HG03520 (cell line): ENCODE results near the gene LTA.
A peak's percentile ranks its signal among the peaks of the same experiment; 100 is the strongest.

Source experiments
- ATAC-seq: cut with Tn5 transposase; IDR thresholded peaks from one replicate; pipeline ENCODE4 v1.9.1; 2021; ENCODE audit warnings: mild to moderate bottlenecking, moderate library complexity; ENCODE audit not compliant: unreplicated experiment

Gene LTA

DNA sequence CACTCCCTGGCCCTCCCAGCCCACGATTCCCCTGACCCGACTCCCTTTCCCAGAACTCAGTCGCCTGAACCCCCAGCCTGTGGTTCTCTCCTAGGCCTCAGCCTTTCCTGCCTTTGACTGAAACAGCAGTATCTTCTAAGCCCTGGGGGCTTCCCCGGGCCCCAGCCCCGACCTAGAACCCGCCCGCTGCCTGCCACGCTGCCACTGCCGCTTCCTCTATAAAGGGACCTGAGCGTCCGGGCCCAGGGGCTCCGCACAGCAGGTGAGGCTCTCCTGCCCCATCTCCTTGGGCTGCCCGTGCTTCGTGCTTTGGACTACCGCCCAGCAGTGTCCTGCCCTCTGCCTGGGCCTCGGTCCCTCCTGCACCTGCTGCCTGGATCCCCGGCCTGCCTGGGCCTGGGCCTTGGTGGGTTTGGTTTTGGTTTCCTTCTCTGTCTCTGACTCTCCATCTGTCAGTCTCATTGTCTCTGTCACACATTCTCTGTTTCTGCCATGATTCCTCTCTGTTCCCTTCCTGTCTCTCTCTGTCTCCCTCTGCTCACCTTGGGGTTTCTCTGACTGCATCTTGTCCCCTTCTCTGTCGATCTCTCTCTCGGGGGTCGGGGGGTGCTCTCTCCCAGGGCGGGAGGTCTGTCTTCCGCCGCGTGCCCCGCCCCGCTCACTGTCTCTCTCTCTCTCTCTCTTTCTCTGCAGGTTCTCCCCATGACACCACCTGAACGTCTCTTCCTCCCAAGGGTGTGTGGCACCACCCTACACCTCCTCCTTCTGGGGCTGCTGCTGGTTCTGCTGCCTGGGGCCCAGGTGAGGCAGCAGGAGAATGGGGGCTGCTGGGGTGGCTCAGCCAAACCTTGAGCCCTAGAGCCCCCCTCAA, at the start of gene LTA:
Gene LTA (plus strand): TSS at position 249 of the 871 bp plus-strand sequence. CDS start 454 bp downstream, at position 703.
- ATAC-seq: peak; percentile 39

DNA sequence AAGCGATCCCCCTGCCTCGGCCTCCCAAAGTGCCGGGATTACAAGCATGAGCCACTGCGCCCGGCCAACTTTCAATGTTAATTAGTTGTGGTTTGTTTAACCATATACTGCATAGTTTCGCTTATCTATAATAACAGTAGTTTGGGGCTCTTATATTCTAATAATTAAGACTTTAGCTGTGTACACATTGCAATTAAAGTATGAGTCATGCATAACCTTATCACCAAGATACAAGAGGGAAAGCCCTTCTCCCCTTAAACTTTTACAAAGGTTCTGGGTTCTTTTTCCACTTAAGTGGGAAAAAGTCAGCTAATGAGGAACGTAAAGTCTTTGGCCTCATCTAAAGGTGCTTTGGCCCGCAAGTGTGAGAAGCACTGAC, 46.5 kb upstream of the LTA start:
- ATAC-seq: no peak

GRCh38 chr6:31525932-31526591, 46.0 kb upstream of the LTA start:
- ATAC-seq: no peak

DNA sequence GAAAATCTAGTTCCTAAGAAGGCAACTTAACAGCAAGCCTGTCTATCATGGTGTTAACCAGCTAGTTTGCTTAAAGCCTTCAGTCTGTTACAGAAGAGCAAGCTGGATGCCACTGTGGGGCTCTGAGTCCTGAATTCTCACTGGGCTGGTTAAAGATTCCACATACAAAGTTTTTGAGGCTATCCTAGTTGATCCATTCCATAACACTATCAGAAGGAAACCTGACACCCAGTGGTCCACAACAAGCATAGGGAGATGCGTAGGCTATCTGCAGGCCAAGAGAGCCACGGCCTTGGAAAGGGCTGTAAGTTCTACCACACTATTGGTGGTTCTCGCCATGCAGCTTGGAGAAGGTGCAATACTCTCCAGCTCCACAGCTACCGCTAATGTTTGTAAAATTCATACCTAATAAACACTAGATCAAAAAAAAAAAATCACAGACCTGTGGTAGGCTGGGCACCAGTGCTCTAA, 43.7 kb upstream of the LTA start:
- ATAC-seq: no peak

DNA sequence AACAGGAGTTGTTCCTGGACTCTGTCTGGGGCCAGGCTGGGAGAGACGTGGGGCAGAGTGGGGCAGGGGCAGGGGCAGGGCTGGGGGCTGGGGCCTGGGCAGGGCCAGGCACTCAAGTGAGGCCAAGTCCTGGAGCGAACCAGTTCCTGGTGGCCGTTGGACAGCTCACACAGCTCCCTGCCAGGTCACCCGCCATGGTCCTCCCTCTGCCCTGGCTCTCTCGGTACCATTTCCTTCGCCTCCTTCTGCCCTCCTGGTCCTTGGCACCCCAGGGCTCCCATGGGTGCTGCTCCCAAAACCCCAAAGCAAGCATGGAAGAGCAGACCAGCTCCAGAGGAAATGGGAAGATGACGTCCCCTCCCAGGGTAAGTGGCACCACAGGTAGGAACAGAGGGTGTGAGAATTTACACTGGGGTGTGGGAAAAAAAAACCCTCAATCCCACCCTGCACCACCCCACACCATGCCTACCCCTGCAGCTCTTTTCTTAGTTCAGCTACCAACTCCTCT, 43.2 kb upstream of the LTA start, which contains the start of gene MCCD1:
Gene MCCD1 (plus strand): TSS at position 142 of the 508 bp plus-strand sequence. CDS start 53 bp downstream, at position 195.
- ATAC-seq: no peak

DNA sequence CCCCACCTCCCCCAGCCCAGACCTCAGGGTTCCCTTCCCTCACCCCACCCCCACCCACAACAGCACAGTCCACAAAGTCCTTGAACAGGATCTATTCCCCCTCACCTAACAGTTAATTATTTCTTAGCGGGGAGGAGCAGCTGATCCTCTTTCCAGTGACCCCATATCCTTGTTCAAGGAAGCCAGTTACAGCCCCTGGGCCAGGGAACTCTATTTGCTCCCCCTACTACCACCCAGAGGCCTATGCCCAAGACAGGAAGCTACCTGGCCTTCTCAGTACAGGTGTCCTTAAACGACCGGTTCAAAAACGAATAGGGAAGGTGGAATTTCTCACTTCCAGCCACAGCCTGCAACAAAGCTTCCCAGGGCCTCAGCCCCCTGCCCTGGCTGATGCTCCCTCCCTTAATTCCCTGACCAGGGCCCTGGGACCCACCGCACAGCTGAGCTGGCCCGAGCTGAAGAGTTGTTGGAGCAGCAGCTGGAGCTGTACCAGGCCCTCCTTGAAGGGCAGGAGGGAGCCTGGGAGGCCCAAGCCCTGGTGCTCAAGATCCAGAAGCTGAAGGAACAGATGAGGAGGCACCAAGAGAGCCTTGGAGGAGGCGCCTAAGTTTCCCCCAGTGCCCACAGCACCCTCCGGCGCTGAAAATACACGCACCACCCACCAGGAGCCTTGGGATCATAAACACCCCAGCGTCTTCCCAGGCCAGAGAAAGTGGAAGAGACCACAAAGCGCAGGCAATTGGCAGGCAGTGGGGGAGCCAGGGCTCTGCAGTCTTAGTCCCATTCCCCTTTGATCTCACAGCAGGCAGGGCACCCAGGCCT, 42.5 kb upstream of the LTA start:
- ATAC-seq: no peak

GRCh38 chr6:31530659-31531058, 41.4 kb upstream of the LTA start:
- no peak for ATAC-seq

DNA sequence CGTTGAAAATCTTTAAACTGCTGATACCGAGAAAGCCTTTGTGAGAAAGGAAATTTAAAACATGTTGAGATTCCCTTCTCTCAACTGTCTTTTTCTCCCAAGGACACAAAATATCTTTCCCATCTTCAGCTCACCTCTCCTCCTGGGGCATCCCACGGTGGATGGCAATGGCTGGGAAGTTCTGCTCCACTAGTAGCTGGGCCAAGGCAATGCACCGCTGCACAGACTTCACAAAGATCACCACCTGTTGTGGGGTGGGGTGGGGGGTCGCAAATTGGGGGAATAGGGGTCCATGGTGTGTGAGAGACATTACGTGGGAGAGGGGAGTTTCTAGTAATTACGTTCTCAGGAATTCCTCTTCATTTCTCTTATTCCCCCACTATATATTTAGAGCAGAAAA, 40.9 kb upstream of the LTA start:
- ATAC-seq: no peak

- no peak for ATAC-seq
Observed at GRCh38 chr6:31531771-31532643, 40.1 kb upstream of the LTA start.

DNA sequence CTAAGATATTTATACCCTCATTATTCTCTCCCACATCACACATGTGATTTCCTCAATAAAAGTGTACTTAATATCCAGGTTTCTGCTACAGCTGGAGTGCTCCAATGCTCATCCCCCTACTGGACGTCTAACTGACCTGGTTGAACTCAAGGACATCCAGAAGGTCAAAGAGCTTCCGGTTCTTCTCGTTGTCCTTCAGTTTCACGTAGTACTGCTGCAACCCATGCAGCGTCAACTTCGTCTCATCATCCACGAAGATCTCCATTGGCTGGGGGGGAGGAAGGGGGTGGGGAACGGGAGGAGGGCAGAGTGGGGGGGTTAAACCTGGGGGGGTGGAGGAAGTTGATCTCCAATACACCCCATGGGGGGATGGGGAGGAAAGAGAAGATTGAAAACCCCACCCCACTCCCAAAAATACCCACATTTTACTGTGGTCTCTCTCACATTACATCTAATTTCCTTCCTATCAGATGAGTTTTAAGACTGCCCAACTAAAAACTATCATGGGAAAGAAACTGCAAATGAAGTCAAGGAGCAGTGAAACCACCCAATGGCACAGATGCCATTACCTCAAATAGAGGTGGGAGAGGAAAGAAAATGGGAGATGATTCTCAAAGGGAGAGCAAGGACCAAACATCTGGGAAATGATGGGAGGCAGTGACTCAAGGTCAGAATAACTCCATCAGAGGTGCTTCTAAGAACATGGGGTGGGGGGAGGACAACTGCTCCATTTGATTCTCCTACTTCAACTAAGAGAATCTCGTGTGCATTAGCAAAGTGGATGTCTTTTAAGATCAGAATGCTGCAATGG, 39.2 kb upstream of the LTA start:
- no peak for ATAC-seq

DNA sequence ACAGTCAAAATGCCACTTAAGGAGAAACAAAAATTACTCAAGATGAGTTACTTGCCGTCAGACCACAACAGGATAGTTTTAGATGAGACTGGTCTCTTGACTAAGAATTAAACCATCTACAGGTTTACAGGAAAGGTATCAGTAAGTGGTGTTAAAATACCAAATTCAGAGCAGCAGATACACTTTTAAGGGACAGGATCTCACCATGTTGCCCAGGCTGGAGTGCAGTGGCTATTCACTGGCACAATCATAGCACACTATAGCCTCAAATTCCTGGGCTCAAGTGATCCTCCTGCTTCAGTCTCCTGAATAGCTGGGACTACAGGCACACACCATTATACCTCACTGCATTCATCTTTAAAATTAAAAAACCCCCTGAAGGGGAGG, 38.6 kb upstream of the LTA start:
- no peak for ATAC-seq

DNA sequence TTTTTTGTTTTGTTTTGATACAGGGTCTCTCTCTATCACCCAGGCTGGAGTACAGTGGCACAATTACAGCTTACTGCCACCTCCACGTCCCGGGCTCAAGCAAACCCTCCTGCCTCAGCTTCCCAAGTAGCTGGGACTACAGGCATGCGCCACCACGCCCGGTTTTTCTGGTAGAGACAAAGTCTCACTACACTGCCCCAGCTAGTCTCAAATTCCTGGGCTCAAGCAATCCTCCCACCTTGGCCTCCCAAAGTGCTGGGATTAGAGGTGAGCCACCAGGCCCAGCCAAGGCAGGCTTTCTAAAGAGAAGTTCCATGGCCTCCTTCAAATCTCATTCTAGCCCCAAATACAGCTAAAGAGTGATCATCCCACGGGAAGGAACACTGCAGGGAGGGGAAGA, 38.1 kb upstream of the LTA start:
- ATAC-seq: no peak

DNA sequence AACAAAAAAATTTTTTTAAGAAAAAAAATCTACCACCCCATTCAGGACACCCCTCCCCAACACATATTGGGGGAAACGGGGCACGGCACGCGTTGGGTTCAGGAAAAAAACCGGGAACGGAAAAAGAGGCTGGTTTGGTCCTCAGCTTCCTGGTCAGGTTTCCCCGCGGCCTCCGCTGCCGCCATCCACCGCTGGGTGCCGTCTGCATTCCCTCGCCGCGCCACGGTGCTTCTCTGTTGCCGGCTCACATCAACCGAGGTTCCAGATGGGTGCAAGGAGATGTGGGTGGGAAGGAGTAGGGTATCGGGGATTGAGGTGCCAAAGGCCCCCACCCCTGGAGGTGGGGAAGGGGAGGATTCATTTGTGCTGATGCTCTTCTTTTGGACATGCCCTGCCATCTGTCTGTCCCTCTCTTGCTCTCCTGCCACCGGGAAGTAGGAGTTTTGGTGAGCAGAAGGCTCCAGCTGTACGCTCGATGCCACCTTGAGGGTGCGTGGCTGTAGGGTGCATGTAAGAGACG, 37.5 kb upstream of the LTA start:
- no peak for ATAC-seq

GRCh38 chr6:31535538-31536324, 36.4 kb upstream of the LTA start:
- no peak for ATAC-seq

GRCh38 chr6:31538805-31539400, 33.2 kb upstream of the LTA start:
- ATAC-seq: no peak

GRCh38 chr6:31540640-31541039, 31.4 kb upstream of the LTA start:
- no peak for ATAC-seq

DNA sequence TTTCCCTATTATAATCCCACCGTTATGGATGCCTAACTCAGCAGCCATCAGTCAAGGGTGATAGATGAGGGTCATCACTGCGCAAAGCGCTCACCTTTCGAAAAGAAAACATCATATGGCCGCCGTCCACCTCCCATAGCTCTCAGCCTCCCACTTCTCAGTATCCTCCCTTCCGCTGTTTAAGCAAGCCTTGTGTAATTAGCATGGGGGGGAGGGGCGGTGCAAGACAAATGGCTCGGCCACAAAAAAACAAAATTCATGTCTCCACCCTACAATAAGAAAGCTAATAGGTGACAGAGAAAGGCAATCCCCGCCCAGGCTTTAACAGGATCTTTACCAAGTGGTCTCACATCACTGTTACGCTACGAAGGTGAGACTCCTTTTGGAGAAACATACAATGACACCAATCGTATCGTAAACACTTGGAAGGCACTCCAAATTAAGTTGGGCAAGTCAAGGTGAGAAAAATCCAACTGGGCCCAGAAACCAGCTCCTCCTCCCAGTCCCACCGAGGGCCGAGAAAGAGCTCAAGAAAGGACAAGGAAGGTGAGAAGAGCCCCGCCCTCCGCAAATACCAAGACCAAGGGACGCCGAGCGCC, 30.9 kb upstream of the LTA start:
- peak; percentile 5 for ATAC-seq
